HG03139 (cell line): Measurements from ENCODE around the gene UBIAD1.
"Not testable (repeated sequence)": the region's sequence is repeated elsewhere in the genome, so short reads cannot be mapped to it uniquely, and the experiment has no call there.

Source experiments
- ATAC-seq: cut with Tn5 transposase; IDR thresholded peaks from one replicate; pipeline ENCODE4 v1.9.1; 2021; ENCODE audit not compliant: unreplicated experiment

Gene UBIAD1, protein sequence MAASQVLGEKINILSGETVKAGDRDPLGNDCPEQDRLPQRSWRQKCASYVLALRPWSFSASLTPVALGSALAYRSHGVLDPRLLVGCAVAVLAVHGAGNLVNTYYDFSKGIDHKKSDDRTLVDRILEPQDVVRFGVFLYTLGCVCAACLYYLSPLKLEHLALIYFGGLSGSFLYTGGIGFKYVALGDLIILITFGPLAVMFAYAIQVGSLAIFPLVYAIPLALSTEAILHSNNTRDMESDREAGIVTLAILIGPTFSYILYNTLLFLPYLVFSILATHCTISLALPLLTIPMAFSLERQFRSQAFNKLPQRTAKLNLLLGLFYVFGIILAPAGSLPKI

DNA sequence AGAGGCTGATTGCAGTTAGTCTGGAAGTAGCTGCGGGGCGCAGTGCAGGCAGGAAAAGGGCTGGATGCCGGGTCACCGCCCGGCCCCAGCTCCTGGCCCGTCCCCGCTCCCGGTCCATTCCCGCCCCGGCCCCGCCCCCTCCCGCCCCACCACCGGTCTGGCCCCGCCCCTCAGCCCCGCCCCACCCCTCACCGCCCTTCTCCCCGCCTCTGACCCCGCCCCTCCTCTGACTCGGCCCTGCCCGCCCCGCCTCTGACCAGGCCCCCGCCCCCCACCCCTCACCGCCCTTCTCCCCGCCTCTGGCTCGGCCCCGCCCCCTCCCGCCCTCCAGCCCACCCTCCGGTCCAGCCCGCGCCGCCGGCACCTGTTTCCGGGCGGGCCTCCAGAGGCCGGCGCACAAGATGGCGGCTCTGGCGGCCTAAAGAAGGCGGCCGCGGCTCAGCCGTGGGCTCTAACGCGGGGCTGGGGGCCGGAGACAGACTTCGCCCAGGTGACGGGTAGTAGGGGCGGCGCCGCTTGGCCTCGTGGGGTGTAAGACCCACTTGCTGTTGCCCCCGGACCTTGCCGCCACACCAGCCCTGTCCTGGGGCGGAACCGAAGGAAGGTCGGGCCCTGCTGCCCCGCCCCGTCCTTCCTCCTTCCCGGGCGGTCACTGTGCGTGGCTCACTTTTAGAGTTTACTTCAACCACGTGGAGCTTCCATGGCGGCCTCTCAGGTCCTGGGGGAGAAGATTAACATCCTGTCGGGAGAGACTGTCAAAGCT lies at the start of gene UBIAD1:
Gene UBIAD1, plus strand, starts transcription at position 367 of the 763 bp plus-strand sequence. Its CDS starts 334 bp downstream, at position 701.
- peak; percentile 79 for ATAC-seq

DNA sequence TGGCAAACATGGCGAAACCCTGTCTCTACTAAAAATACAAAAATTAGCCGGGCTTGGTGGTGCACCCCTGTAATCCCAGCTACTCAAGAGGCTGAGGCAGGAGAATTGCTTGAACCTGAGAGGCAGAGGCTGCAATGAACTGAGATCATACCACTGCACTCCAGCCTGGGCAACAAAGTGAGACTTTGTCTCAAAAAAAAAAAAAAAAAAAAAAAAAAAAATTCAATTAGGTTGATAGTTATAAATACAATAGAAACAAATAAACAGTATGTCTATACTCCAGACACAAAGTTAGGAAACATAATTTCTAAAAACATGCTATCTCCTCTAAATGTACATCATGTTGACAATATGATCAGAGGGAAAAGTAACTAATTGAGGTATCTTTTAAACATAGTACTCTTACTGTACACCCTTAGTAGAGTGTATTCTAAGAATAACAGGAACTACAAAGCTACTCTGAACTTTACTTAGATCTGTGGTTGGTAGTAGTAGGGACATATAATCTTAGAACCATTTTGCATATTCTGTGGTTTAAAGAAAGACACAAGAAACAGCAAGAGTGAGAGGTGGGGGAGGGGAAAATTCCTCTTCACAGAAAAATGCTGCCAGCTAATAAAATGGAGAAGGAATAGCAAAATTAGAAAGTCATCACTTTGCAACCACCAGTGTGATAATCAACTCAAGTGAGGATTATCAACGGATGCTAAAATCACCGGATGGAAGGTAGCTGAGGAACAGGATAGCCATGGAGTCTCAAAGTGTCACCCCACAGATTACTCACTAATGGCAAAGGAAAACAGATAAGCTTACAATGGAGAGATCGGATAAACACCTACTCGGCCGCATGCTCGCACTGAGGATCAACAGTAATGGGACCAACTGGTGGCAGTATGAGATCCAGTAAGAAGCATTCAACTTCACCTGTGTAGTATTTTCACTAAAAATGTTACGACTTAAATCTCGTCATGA lies 45.6 kb upstream of the UBIAD1 start:
- ATAC-seq = no peak

DNA sequence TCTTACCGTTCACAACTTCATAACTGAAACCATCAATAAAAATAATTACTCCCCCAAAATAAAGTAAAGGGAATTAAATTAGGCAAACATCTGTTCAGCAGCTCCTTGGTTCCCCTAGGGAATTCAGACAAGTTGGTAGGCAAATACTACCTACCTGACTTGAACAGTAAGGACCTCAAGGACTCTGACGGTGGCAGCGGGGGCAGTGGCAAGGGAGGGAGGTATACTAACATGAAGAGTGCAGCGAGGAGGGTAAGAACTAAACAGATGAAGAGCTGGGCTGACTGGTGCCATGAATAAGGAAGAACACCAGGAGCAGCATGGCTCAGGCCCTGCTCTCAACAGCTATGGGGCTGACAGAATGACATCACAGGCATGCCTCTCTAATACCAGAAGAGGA lies 43.8 kb upstream of the UBIAD1 start:
- ATAC-seq = no peak

DNA sequence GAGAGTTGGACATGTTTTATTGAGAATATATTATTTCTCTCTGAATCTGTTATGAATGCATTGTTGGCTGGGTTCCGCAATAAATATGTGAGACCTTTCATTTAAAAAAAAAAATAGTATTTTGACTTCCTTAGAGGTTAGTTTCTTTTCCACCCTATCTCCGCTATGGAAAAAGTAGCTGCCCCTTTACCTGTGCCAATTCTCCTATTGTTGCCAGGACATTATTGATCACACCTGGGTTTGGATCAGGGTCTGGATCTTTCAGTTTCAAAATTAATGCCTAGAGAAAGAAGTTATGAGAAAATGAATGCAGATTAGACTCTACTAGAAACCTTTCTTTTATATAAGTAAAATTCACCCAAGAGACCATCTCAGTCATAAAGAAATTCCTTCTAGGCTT lies 39.8 kb upstream of the UBIAD1 start:
- ATAC-seq = no peak

DNA sequence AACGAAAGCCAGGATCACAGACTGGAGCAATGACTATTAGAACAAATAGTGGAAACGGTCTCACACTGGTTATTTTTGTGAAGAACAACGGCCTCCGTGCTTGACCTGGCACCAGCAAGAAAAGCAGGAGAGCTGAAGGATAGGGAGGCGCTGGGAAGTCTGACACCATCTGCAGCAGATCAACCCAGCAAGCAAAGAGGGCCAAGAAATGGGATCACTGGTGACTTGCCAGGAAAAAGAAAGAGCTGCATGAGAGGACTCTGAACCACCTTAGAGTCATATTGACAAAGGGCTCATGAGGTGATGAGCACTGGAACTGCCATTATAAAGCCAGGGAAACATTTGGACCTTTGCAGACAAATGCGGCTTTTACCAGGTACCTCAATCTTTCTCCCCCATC lies 35.6 kb upstream of the UBIAD1 start:
- ATAC-seq = no peak

DNA sequence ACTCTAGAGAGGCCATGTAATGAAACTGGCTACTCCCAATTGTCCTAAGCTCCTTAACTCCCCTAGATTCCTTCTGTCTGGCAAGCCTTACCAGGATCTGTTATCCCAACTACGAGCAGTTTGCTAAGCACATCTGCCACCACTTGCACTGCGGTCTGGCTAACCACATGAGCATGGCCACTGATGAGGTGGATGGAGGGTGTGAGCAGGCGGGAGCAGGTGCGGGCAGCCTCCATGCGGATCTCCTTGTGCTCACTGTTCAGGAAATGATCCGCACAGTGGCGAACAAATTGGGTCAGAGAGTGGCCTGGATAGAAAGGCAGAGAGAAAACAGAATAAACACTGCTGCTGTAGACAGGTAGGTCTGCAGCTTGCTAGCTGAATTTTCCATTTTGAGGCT lies 34.7 kb upstream of the UBIAD1 start:
- ATAC-seq = no peak

DNA sequence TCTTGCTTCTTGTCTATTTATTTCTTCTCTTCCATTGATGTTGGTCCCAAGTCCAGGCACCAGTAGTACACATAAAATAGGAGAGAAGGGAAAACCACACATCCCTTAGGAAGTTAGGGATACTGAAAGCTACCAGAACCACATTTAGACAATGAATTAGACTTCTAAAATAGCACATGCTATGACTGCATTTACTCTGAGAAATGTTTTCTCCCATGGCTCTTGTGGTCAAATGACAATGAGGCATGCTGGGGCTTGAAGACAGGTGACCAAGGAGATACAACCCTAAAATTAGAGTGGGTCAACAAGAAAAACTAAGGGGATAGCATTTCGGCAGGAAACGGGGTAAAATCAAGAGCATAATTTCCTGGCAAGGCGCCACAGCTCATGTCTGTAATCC lies 27.8 kb upstream of the UBIAD1 start:
- ATAC-seq = no peak

DNA sequence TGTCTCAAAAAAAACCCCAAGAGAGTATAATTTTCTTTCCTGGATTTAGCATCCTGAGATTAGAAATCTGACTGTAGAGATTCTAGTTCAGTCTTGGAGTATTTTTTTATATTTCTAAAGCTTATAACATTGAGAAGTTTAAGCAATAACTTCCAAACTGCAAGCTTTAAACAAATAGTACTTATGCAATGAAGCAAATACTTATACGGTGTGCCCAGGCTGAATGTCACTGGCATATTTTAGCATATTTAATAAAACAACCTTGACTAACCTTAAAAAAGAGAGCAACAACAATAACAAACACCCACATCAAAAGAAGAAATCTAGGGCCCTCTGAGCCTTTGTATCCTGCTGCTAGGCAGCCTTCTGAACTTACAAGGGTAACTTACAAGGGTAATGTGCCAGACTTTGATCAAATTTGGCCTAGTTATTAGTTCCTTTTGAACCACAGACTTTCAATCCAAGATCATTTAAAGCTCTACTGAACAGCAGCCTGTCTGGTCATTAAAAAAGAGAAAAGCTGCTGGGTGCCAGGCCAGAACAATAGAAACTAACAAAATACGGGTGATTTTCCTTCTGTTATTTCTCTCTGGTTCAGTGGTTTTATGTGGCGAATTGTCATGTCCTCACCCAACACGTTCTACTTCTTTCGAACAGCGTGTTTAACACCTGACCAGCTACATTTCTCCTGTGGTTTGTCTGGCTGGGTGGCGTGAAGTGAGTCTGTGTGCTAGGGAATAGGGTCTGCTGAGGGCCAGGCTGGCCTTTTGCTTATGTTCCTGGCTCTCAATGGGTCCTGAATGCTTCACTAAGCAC lies 26.9 kb upstream of the UBIAD1 start:
- ATAC-seq = no peak

DNA sequence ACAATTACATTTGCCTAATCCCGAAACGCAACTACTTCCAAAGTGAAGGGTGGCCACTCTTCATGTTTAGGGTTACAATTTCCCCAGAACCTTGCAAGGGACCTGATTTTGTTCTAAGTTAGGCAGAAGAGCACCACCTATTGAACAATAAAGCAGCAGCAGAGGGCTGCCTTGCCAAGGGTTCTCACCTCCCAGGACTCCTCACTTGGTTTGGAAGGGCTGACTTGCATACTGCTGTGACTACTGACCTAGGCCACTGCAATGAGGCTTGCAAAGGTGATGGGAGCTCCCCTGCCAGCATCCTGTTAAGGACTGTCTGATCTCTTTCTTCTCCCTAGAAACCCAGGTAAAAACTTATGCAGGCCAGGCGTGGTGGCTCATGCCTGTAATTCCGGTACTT lies 24.8 kb upstream of the UBIAD1 start:
- no peak for ATAC-seq

DNA sequence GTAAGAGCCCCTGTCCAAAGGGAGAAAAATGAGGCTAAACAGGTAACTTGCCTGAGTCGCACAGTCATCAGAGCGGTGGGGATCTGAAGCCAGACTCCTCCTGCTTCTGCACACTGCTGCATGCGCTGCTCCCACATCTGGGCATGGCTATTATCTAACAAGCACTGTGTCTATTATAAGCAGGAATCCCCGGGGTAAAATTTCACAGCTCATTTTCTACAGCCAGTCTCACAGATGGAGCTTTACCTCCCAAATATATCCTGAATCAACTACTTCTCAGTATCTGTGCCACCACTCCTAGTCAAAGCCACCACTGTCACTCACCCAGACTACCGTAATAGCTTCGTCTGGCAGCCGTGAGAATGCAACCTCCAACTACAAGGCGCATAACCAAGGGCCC lies 20.5 kb upstream of the UBIAD1 start:
- ATAC-seq = no peak

DNA sequence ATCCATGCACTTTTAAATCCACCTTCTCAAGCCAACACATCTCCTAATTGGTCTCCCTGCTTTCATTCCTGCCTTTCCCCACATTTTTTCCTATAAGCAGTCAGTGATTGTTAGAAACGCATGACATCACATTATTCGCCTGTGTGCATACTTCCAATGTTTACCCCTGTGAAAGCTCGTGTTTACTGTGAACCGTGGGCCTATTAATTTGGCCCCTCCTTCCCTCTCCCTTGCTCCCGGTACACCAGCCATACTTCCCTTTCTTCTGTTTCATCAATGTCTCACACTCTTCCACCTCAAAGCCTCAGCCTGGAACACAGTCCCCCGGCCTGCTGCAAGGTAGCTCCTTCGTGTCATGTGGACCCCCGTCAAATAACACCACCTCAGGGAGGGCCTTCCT lies 19.8 kb upstream of the UBIAD1 start:
- no peak for ATAC-seq

DNA sequence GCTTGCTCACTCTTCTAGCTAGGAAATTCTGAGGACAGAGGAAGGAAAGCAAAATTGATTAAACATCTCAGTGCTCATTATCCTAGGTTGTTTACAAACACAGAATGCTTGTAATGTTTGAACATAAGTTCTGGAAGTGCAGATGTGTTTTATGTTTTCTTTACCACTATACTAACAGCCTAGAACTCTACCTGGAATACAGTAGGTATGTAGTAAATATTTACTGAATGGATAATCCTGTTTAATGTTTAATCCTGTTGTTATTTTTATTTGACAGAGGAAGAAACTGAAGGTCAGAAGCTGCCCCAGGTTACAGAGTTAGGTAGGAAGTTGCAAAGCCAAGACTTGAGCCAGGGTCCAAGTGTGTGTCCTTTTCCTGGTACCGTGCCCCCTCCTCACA lies 16.7 kb upstream of the UBIAD1 start:
- no peak for ATAC-seq

DNA sequence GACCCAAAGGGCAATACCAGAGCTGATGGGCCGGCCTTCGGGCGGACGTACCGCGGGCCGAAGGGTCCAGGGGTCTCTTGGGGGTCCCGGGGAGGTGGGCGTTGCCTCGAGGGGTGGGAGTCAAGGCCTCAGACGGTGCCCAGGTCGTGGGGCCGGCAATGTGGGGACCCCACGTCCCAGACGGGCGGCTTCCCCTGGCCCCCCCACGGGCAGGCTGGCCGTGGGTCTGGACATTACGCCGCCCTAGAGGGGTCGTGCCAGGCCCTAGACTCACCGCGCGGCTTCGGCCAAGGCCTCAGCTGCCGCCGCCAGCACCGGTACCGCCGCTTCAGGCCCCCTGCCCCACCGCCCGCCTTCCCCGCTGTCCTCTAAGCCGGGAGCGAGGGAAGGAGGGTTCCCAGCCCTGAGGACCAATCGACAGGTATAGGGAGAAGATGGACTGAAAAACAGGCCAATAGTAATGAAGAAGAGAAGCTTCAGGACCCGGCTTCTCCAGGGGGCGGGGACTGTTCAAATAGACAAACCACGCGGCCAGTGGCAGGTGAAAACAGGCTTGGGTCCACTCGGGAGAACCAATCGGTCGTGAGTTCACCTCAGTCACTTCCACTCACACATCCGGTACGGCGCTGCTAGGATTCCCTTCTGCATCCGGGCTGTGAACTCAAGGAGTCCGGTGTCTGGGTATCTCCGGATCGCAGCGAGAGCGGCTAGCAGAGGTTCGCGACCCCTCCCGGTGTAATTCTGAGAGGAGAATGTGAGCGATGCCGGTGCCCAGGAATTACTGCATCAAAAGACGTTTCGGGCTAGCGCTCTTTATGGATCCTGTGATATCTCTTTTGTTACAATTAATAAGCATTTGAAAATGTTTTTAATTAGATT lies 10.6 kb upstream of the UBIAD1 start, which contains the start of gene MTOR:
Gene MTOR, minus strand, starts transcription at position 381 of the 879 bp plus-strand sequence. CDS start 3,142 bp downstream, outside the sequence.
- ATAC-seq = peak; percentile 96

DNA sequence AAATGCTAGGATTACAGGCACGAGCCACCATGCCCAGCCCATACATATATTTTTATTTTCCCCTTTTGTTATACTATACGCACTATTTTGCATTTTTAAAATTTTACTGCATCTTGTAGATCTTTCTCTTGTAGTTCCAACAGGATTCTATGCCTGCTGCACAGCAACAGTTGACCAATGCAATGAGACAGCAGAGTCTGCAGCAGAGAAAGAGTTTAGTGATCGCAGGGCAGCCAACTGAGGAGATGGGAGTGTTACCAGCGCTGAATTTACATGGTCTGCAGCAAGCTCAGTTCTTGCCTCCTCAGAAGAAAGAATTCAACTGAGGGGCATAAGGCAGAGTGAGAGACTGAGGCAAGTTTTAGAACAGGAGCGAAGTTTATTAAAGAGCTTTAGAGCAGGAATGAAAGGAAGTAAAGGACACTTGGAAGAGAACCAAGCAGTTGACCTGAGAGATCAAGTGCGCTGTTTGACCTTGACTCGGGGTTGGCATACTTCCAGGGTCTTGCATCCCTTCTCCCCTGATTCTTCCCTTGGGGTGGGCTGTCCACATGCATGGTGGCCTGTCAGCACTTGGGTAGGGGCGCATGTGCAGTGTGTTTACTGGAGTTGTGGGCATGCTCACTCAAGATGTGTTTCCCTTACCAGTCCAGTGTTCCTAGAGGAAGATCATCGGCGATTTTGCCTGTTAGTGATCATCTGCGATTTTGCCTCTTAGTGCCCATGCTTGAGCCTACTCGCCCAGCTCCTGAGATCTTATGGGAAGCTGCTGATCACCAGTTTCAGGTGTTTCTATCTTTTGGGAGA lies 6.5 kb upstream of the UBIAD1 start:
- ATAC-seq = no peak

DNA sequence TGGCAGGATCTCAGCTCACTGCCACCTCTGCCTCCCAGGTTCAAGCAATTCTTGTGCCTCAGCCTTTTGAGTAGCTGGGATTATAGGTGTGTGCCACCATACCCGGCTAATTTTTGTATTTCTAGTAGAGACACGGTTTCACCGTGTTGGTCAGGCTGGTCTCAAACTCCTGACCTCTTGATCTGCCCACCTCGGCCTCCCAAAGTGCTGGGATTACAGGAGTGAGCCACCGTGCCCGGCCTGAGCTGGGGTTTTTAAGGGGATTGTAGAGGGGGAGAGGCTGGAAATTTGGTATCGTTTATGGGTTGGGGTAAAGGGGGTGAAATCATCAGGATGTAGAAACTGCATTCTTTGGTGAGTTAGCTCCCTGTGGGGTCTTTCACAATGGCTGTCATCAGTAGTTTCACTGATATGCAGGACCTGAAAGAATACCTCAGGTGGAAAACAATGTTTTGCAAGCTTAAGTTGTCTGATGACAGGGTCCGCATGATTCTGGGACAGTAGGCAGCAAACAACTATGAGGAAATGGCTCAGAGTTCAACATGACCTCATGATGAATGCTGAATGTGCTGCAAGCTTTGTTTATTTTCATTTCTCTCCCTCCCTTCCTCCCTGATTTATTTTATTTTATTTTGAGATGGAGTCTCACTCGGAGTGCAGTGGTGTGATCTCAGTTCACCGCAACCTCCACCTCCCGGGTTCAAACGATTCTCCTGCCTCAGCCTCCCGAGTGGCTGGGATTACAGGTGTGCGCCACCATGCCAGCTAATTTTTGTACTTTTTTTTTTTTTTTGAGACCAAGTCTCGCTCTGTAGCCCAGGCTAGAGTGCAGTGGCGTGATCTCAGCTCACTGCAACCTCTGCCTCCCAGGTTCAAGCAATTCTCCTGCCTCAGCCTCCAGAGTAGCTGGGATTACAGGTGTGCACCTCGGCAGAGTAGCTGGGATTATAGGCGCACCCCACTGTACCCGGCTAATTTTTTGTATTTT lies 5.4 kb upstream of the UBIAD1 start:
- ATAC-seq = not testable (repeated sequence)

DNA sequence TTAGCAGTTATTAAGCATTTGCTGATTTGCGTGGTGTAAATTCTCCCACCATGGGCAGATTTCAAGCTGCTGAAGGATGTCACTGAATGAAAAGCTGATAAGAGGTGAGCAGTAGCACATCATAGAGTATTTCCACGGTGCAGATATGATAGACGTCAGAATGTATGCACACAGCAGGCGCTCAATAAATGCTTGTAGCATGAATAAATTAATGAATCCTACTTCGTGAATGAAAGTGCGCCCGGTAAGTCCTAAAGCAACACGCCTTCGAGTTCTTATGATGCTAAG lies 510 bp upstream of the UBIAD1 start:
- no peak for ATAC-seq

DNA sequence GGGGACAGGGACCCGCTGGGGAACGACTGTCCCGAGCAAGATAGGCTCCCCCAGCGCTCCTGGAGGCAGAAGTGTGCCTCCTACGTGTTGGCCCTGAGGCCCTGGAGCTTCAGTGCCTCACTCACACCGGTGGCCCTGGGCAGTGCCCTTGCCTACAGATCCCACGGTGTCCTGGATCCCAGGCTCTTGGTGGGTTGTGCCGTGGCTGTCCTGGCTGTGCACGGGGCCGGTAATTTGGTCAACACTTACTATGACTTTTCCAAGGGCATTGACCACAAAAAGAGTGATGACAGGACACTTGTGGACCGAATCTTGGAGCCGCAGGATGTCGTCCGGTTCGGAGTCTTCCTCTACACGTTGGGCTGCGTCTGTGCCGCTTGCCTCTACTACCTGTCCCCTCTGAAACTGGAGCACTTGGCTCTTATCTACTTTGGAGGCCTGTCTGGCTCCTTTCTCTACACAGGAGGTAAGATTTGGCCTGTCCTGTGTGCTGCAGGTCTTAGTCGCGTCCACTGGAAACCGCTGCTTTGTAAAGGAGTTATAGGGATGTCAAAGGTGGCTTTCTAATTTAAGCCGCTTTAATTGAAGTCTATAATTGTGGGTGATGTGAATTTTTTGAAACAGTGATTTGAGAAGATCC lies 717 bp downstream of the UBIAD1 start:
- ATAC-seq = no peak
